ENCODE results near the gene LPIN1.
"Not testable (repeated sequence)": the region's sequence is repeated elsewhere in the genome, so short reads cannot be mapped to it uniquely, and the experiment has no call there.

The LPIN1 gene

DNA sequence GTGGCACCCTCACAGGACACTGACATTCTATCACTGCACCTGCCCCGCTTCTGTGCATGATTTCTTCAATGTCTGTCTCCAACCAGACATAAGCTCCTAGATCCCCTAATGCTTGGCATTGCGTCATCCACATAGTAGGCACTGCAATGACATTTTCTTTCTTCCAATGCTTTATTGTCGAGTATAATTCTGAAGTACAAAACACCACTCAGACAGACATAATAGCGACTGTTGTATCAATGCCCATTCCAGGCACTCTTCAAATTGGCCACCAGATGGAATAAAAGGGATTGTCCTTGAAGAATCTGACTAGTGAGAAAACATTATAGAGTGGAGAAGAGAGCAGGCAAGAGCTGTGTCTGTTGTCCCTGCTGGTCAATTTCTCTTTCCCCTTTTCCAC, 89.0 kb downstream of the LPIN1 start:
- TF ChIP-seq, protein P1, sequence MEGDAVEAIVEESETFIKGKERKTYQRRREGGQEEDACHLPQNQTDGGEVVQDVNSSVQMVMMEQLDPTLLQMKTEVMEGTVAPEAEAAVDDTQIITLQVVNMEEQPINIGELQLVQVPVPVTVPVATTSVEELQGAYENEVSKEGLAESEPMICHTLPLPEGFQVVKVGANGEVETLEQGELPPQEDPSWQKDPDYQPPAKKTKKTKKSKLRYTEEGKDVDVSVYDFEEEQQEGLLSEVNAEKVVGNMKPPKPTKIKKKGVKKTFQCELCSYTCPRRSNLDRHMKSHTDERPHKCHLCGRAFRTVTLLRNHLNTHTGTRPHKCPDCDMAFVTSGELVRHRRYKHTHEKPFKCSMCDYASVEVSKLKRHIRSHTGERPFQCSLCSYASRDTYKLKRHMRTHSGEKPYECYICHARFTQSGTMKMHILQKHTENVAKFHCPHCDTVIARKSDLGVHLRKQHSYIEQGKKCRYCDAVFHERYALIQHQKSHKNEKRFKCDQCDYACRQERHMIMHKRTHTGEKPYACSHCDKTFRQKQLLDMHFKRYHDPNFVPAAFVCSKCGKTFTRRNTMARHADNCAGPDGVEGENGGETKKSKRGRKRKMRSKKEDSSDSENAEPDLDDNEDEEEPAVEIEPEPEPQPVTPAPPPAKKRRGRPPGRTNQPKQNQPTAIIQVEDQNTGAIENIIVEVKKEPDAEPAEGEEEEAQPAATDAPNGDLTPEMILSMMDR (IDR thresholded peaks at IDR 0.05; ENCODE audit: low read depth, low read length): peak; percentile 28
- no peak for DNase-seq (ENCODE audit: low read depth, low spot score)
- in situ Hi-C loops (cut with HindIII; ENCODE audit: low sequenced_read_pairs): no loop called here
- no peak overlapping the region for H3K4me3 ChIP-seq (ENCODE audit: low read depth, low read length)

DNA sequence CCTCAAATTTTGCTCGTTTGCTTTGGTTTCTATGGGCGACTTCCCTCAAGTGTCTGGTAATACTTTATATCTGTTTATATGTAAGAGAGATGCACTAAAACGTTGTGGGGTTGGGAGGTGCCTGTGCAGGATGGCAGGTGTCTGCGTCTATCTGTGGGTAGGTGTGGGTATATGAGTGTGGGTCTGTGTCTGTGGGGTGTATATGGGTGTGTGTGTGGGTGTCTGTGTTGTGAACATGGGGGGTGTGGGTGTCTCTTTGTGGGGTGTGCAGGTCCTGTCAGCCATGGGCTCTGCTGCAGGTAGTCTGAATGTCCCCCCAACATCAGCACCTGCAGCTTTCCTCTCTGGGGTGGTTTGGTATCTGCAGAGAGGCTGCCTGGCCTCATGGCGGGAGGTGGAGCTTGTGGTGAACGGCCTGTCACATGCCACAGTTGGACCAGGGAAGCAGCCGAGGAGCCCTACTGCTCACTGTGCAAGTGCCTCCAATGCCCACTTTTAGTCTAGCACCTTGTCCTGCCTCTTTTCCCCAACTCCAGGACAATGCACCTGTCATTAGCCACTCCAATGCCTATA, 90.3 kb downstream of the LPIN1 start:
- H3K4me3 ChIP-seq (ENCODE audit: low read depth, low read length): no peak overlapping the region
- no peak for DNase-seq (ENCODE audit: low read depth, low spot score)
- in situ Hi-C loops (cut with HindIII; ENCODE audit: low sequenced_read_pairs): no loop called here
- TF ChIP-seq, protein P1 (IDR thresholded peaks at IDR 0.05; ENCODE audit: low read depth, low read length): no peak

DNA sequence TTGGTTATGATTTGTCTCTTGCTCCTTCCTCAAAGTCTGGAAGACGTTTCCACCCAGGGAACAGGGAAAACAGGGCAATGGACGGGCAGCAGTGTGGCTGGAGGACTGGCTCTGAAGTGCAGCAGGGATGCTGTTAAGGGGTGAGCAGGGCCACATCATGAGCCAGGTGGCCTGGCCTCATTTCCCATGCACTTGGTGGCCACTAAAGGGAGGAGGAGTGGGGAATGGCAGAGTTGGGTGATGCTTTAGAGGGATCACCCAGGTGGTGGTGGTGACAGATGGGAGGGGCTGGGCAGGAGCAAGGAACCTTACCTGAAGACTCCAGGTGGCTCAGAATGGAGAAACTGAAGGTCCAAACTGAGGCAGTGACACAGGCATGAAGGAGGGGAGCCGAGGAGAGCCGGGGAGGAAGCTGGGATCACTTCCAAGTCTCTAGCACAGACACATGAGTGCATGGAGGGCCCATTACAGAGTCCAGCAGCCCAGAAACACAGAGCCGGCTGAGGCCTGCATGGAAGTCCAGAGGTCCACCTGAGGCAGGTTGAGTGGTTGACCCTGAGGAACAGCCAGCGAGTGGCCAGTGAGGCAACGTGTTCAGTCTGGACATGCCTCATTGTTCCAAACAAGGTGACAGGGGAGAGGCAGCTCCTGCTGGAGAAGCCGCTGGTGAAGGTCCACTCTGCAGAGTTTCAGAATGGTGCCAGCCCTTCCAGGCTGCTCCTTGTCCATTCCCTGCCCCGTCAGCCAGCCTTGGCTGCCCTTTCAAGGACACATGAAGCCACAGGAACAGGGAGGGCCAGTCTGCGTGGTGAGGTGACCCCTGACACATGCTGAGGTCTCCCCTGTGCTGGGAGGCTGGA, 91.7 kb downstream of the LPIN1 start:
- in situ Hi-C loops (cut with HindIII; ENCODE audit: low sequenced_read_pairs): no loop called here
- DNase-seq (ENCODE audit: low read depth, low spot score): no peak
- TF ChIP-seq, protein P1 (IDR thresholded peaks at IDR 0.05; ENCODE audit: low read depth, low read length): no peak
- no peak overlapping the region for H3K4me3 ChIP-seq (ENCODE audit: low read depth, low read length)

DNA sequence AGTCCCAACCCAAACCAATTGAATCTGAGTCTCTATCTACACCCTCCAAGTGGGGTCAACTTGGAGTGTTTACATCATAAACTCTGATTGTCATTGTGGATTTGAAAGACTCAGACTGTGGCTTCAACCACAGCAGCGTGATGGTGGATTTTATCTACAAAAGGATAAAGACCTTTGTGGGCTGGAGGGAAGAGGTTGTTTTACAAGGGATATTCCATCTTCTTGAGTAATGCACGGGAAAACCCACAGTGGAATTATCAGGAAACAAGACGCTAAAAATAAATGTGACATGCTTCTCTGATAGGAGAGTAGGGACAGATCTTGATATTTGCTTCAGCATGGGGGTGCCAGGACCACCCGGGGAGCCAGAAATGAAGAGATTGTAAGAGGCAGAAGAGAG, 93.5 kb downstream of the LPIN1 start:
- peak; percentile 45 for DNase-seq (ENCODE audit: low read depth, low spot score)
- H3K4me3 ChIP-seq (ENCODE audit: low read depth, low read length): no peak overlapping the region
- in situ Hi-C loops (cut with HindIII; ENCODE audit: low sequenced_read_pairs): no loop called here
- TF ChIP-seq, protein P1 (IDR thresholded peaks at IDR 0.05; ENCODE audit: low read depth, low read length): no peak

DNA sequence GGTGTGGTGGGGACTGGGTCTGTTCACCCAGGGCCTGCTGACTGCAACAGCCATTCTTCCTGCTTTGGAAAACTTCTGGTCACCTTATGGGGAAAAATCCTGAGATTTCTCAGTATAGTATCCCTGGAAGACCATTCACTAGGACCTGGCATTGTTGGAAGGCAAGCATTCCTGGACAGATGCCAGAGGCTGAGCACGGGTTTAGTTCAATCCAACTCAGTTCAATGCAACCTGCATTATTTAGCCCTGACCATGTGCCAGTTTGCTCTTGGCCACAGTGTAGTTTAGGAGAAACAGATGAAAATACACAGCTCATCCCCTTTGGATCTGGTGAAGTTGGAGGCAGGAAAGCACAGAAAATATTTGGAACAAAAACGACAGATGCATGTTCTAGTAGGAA, 95.9 kb downstream of the LPIN1 start:
- TF ChIP-seq, protein P1 (IDR thresholded peaks at IDR 0.05; ENCODE audit: low read depth, low read length): no peak
- H3K4me3 ChIP-seq (ENCODE audit: low read depth, low read length): no peak overlapping the region
- in situ Hi-C loops (cut with HindIII; ENCODE audit: low sequenced_read_pairs): no loop called here
- DNase-seq (ENCODE audit: low read depth, low spot score): no peak

DNA sequence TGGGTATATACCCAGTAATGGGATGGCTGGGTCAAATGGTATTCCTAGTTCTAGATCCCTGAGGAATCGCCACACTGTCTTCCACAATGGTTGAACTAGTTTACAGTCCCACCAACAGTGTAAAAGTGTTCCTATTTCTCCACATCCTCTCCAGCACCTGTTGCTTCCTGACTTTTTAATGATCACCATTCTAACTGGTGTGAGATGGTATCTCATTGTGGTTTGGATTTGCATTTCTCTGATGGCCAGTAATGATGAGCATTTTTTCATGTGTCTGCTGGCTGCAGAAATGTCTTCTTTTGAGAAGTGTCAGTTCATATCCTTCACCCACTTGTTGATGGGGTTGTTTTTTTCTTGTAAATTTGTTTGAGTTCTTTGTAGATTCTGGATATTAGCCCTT, 98.4 kb downstream of the LPIN1 start:
- H3K4me3 ChIP-seq (ENCODE audit: low read depth, low read length); DNase-seq (ENCODE audit: low read depth, low spot score); in situ Hi-C loops (cut with HindIII; ENCODE audit: low sequenced_read_pairs): not testable (repeated sequence)

DNA sequence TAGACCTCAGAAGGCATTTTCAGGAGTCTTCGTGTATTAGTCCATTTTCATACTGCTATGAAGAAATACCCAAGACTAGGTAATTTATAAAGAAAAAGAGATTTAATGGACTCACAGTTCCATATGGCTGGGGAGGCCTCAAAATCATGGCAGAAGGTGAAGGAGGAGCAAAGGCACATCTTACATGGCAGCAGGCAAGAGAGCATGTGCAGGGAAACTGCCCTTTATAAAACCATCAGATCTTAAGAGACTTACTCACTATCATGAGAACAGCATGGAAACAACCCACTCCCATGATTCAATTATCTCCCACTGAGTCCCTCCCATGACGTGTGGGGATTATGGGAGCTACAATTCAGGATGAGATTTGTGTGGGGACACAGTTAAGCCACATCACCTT, 101.5 kb downstream of the LPIN1 start:
- DNase-seq (ENCODE audit: low read depth, low spot score); in situ Hi-C loops (cut with HindIII; ENCODE audit: low sequenced_read_pairs); H3K4me3 ChIP-seq (ENCODE audit: low read depth, low read length): not testable (repeated sequence)

Measured in astrocyte of the spinal cord (primary cell).